ENCODE measurements around the gene KIAA1755.

GRCh38 chr20:38286586-38287531 lies 26.3 kb upstream of the KIAA1755 start:
- TF ChIP-seq CTCF (IDR thresholded peaks at IDR 0.05) (no peak), POLR2A (IDR thresholded peaks at IDR 0.05) (no peak)
